Left ventricle myocardium inferior (tissue), 1 donor: Measurements from ENCODE around the gene PCDH8. TPM values are rescaled to one million over a fixed set of nuclear protein-coding genes. Genes with fewer than 3 reads are reported as not detected.

Experiments used
- DNase-seq: peaks from one replicate; pipeline ENCODE4 v3.0.0-alpha.2; 2020
- H3K27ac ChIP-seq: fragments of 200-600 bp; replicated peaks from 2 replicates; pipeline ENCODE4 v1.8.0; 2021
- H3K27me3 ChIP-seq: fragments of 200-600 bp; 2 replicates; pipeline ENCODE4 v1.8.0; 2021; ENCODE audit warnings: low read depth
- H3K36me3 ChIP-seq: fragments of 200-600 bp; 2 replicates; pipeline ENCODE4 v1.8.0; 2021
- H3K4me1 ChIP-seq: fragments of 200-600 bp; 2 replicates; pipeline ENCODE4 v1.8.0; 2021
- H3K4me3 ChIP-seq: fragments of 200-600 bp; 2 replicates; pipeline ENCODE4 v1.8.0; 2021; ENCODE audit warnings: mild to moderate bottlenecking, moderate library complexity
- H3K9me3 ChIP-seq: fragments of 200-600 bp; replicated peaks from 2 replicates; pipeline ENCODE4 v1.8.0; 2021
- CTCF ChIP-seq: fragments of 200-600 bp; IDR thresholded peaks from 2 replicates; pipeline ENCODE4 v1.8.0; 2021; ENCODE audit warnings: antibody characterized with exemption, mild to moderate bottlenecking, borderline replicate concordance
- intact Hi-C: fragments of 100-400 bp; cut with micrococcal nuclease; formaldehyde crosslinking; loops from one replicate; pipeline ENCODE4 v1.11.0; 2022
- total RNA-seq: library from RNA; stranded (reverse); fragmentation: NEBNext Ultra II Directional; extraction: Animal tissue kit (Norgen Biotek cat#: 25700); gene quantifications from one replicate; pipeline ENCODE4 v1.2.1, GENCODE V29; 2021
- donor health status: DM: no; HTN: yes; CAD: no; lungs with severe emphysema.

The PCDH8 gene
- total RNA-seq, 1 donor from 2014 or later, result not detected

GRCh38 chr13:52846567-52847321 is 1.7 kb downstream of the PCDH8 start:
- no peaks in the 10 kb centered on the region for H3K36me3 ChIP-seq
- peak; percentile 52 for TF ChIP-seq CTCF
- H3K4me3 ChIP-seq, result peak overlapping the region; percentile 45
- peak; percentile 55 for DNase-seq
- H3K27ac ChIP-seq, result no peak overlapping the region
- peaks cover 89% of the 10 kb centered on the region for H3K27me3 ChIP-seq
- H3K9me3 ChIP-seq, result no peaks in the 10 kb centered on the region
- H3K4me1 ChIP-seq, result peaks cover 42% of the 10 kb centered on the region
- intact Hi-C loops, result no loop called here

- Histone ChIP-seq H3K4me3 (peak overlapping the region; percentile 45), H3K27me3 (peaks cover 97% of the 10 kb centered on the region), H3K4me1 (peaks cover 34% of the 10 kb centered on the region), H3K27ac (no peak overlapping the region), H3K36me3 (no peaks in the 10 kb centered on the region), H3K9me3 (no peaks in the 10 kb centered on the region)
- intact Hi-C loops, result no loop called here
- peak; percentile 31 for TF ChIP-seq CTCF
- peak; percentile 19 for DNase-seq
These were observed 2.5 kb downstream of the PCDH8 start for GRCh38 chr13:52845766-52846566.

- Histone ChIP-seq H3K9me3 (no peaks in the 10 kb centered on the region), H3K27me3 (peaks cover 100% of the 10 kb centered on the region), H3K4me1 (peaks cover 28% of the 10 kb centered on the region), H3K36me3 (no peaks in the 10 kb centered on the region), H3K27ac (no peak overlapping the region), H3K4me3 (peak overlapping the region; percentile 45)
- DNase-seq, result no peak
- no peak for TF ChIP-seq CTCF
- intact Hi-C loops, result no loop called here
These were observed 3.1 kb downstream of the PCDH8 start for GRCh38 chr13:52845334-52845761.

GRCh38 chr13:52844836-52845235 is 3.6 kb downstream of the PCDH8 start:
- Histone ChIP-seq H3K27ac (no peak overlapping the region), H3K27me3 (peaks cover 100% of the 10 kb centered on the region), H3K9me3 (no peaks in the 10 kb centered on the region), H3K36me3 (no peaks in the 10 kb centered on the region), H3K4me1 (peaks cover 25% of the 10 kb centered on the region), H3K4me3 (no peak overlapping the region)
- intact Hi-C loops, result no loop called here
- TF ChIP-seq CTCF, result no peak
- no peak for DNase-seq

- Histone ChIP-seq H3K4me1 (peaks cover 21% of the 10 kb centered on the region), H3K4me3 (no peak overlapping the region), H3K36me3 (no peaks in the 10 kb centered on the region), H3K9me3 (no peaks in the 10 kb centered on the region), H3K27ac (no peak overlapping the region), H3K27me3 (peaks cover 99% of the 10 kb centered on the region)
- TF ChIP-seq CTCF, result no peak
- intact Hi-C loops, result no loop called here
- no peak for DNase-seq
These were observed 6.0 kb downstream of the PCDH8 start for GRCh38 chr13:52842441-52842840.
